ENCODE measurements around the gene MAP2K6. TPM values are rescaled to one million over a fixed set of nuclear protein-coding genes. Genes with fewer than 3 reads are reported as not detected.

The MAP2K6 gene
- polyA plus RNA-seq, 1 donor (not counting 4 experiments of a cell fraction or from before 2014, with no cell fraction given), result 0.39 TPM

DNA sequence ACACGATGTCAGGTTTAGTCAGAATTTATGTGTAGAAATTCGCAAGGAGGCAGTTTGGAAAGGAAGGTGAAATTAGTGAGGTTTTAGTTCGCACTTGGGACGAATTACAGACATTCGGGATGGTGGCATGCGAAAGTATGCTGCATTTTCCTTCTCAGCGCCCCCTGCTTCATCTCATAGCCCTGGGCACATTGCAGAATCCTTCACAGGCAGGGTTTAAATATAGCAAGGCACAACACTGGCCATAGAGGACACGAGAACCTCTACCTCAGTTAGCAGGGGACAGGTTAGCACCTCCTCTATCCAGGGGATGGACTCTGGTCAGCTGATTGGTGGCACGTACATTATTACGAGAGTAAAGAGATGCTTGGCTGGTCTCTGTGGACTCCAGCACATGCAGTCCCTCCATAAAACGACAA lies 47.5 kb downstream of the MAP2K6 start:
- Histone ChIP-seq H3K9me1 (ENCODE audit: control insufficient read depth, extremely low read depth, insufficient read depth, low read length) (no peaks in the 10 kb centered on the region), H3K4me2 (ENCODE audit: control insufficient read depth, extremely low read depth, insufficient read depth, low read depth, low read length) (no peak overlapping the region), H3K27me3 (ENCODE audit: control insufficient read depth, extremely low read depth, insufficient read depth, low read length) (no peaks in the 10 kb centered on the region), H3K79me2 (ENCODE audit: control insufficient read depth, insufficient read depth, low read length) (no peaks in the 10 kb centered on the region), H3K27ac (ENCODE audit: control insufficient read depth, insufficient read depth, low read length) (no peak overlapping the region), H2AFZ (ENCODE audit: control insufficient read depth, low read length) (no peak overlapping the region), H3K36me3 (ENCODE audit: control insufficient read depth in 2 of 2, extremely low read depth in 1 of 2, insufficient read depth in 2 of 2, low read length in 2 of 2) (no peaks in the 10 kb centered on the region), H3K4me3 (ENCODE audit: control insufficient read depth in 2 of 3, extremely low read depth in 1 of 3, insufficient read depth in 2 of 3, low read depth in 1 of 3, low read length in 3 of 3) (no peak overlapping the region), H4K20me1 (ENCODE audit: control insufficient read depth, extremely low read depth, insufficient read depth, low read length) (no peaks in the 10 kb centered on the region), H3K4me1 (ENCODE audit: control insufficient read depth, extremely low read depth, insufficient read depth, low read length) (no peaks in the 10 kb centered on the region), H3K9ac (ENCODE audit: control insufficient read depth, extremely low read depth, insufficient read depth, low read length) (no peak overlapping the region), H3K9me3 (ENCODE audit: control insufficient read depth, low read depth, low read length) (no peaks in the 10 kb centered on the region)
- FAIRE-seq (no peak), DNase-seq (ENCODE audit: low read depth, low spot score) (no peak)
- dilution Hi-C loops (cut with MboI; ENCODE audit: extremely low pct_ligation_motif_present, low sequenced_read_pairs), result no loop called here
- TF ChIP-seq, protein P1, sequence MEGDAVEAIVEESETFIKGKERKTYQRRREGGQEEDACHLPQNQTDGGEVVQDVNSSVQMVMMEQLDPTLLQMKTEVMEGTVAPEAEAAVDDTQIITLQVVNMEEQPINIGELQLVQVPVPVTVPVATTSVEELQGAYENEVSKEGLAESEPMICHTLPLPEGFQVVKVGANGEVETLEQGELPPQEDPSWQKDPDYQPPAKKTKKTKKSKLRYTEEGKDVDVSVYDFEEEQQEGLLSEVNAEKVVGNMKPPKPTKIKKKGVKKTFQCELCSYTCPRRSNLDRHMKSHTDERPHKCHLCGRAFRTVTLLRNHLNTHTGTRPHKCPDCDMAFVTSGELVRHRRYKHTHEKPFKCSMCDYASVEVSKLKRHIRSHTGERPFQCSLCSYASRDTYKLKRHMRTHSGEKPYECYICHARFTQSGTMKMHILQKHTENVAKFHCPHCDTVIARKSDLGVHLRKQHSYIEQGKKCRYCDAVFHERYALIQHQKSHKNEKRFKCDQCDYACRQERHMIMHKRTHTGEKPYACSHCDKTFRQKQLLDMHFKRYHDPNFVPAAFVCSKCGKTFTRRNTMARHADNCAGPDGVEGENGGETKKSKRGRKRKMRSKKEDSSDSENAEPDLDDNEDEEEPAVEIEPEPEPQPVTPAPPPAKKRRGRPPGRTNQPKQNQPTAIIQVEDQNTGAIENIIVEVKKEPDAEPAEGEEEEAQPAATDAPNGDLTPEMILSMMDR (optimal IDR thresholded peaks at IDR 0.05 in 1 of 3, IDR thresholded peaks at IDR 0.05 in 1 of 3, conservative IDR thresholded peaks at IDR 0.05 in 1 of 3; ENCODE audit: extremely low read depth in 1 of 3, insufficient read depth in 2 of 3, low read length in 3 of 3), result no peak
- TF ChIP-seq EZH2 (IDR thresholded peaks at IDR 0.05; ENCODE audit: low read length), result no peak

DNA sequence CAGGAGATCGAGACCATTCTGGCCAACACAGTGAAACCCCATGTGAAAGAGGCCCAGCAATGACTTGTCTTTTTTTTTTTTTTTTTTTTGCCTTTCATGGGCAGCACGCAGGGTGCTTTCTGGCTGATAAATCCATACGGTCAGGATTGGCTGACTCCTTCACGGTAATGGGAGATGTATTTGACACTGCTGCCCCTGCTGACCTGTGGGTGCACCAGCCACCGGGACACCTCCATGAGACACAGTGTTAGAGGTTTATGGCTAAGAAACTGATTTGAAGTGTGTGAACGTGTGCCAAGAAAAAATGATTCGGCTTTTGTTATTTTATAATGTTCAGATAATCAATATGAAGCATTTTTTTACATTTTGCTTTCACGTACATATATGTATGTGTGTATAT lies 48.4 kb downstream of the MAP2K6 start:
- Histone ChIP-seq H3K9ac (ENCODE audit: control insufficient read depth, extremely low read depth, insufficient read depth, low read length) (no peak overlapping the region), H3K4me3 (ENCODE audit: control insufficient read depth in 2 of 3, extremely low read depth in 1 of 3, insufficient read depth in 2 of 3, low read depth in 1 of 3, low read length in 3 of 3) (no peak overlapping the region), H3K9me3 (ENCODE audit: control insufficient read depth, low read depth, low read length) (no peaks in the 10 kb centered on the region), H2AFZ (ENCODE audit: control insufficient read depth, low read length) (no peak overlapping the region), H3K9me1 (ENCODE audit: control insufficient read depth, extremely low read depth, insufficient read depth, low read length) (no peaks in the 10 kb centered on the region), H3K79me2 (ENCODE audit: control insufficient read depth, insufficient read depth, low read length) (no peaks in the 10 kb centered on the region), H3K27ac (ENCODE audit: control insufficient read depth, insufficient read depth, low read length) (no peak overlapping the region), H3K4me1 (ENCODE audit: control insufficient read depth, extremely low read depth, insufficient read depth, low read length) (no peaks in the 10 kb centered on the region), H3K36me3 (ENCODE audit: control insufficient read depth in 2 of 2, extremely low read depth in 1 of 2, insufficient read depth in 2 of 2, low read length in 2 of 2) (no peaks in the 10 kb centered on the region), H3K27me3 (ENCODE audit: control insufficient read depth, extremely low read depth, insufficient read depth, low read length) (no peaks in the 10 kb centered on the region), H3K4me2 (ENCODE audit: control insufficient read depth, extremely low read depth, insufficient read depth, low read depth, low read length) (no peak overlapping the region), H4K20me1 (ENCODE audit: control insufficient read depth, extremely low read depth, insufficient read depth, low read length) (no peaks in the 10 kb centered on the region)
- TF ChIP-seq, protein P1 (optimal IDR thresholded peaks at IDR 0.05 in 1 of 3, IDR thresholded peaks at IDR 0.05 in 1 of 3, conservative IDR thresholded peaks at IDR 0.05 in 1 of 3; ENCODE audit: extremely low read depth in 1 of 3, insufficient read depth in 2 of 3, low read length in 3 of 3), result no peak
- no peak for TF ChIP-seq EZH2 (IDR thresholded peaks at IDR 0.05; ENCODE audit: low read length)
- FAIRE-seq, result no peak
- no peak for DNase-seq (ENCODE audit: low read depth, low spot score)
- dilution Hi-C loops (cut with MboI; ENCODE audit: extremely low pct_ligation_motif_present, low sequenced_read_pairs), result no loop called here

Data from keratinocyte (primary cell).